Right ventricle myocardium inferior (tissue), 1 donor: ENCODE results near the gene TYW1B. TPM values are rescaled to one million over a fixed set of nuclear protein-coding genes. Genes with fewer than 3 reads are reported as not detected.
A peak's percentile ranks its signal among the peaks of the same experiment; 100 is the strongest.
"Not testable (repeated sequence)": the region's sequence is repeated elsewhere in the genome, so short reads cannot be mapped to it uniquely, and the experiment has no call there.

Source experiments
- ATAC-seq: fragments of 200-7000 bp; cut with Tn5 transposase; one replicate; pipeline ENCODE4 v1.9.1; 2020; ENCODE audit warnings: mild to moderate bottlenecking, moderate library complexity
- DNase-seq: peaks from one replicate; pipeline ENCODE4 v3.0.0; 2021; ENCODE audit errors: missing footprints
- intact Hi-C: fragments of 100-400 bp; cut with DNase I; formaldehyde crosslinking; loops from one replicate; pipeline ENCODE4 v1.11.0; 2022
- long read RNA-seq: library from polyadenylated mRNA; unstranded; transcript quantifications from one replicate; pipeline ENCODE4 v2.0.0, GENCODE V29; 2021
- total RNA-seq: library from RNA; stranded (reverse); fragmentation: NEBNext Ultra II Directional; extraction: Animal tissue kit (Norgen Biotek cat#: 25700); gene quantifications from one replicate; pipeline ENCODE4 v1.2.1, GENCODE V29; 2021
- donor health status: DM: no; HTN: yes; CAD: no; lungs with severe emphysema.

Gene TYW1B
- total RNA-seq, result 3.1 TPM
- long read RNA-seq, partial matches to known transcripts, result 1 of 3 reads
- long read RNA-seq, other reads (novel, unspliced or antisense), result 1 of 3 reads

DNA sequence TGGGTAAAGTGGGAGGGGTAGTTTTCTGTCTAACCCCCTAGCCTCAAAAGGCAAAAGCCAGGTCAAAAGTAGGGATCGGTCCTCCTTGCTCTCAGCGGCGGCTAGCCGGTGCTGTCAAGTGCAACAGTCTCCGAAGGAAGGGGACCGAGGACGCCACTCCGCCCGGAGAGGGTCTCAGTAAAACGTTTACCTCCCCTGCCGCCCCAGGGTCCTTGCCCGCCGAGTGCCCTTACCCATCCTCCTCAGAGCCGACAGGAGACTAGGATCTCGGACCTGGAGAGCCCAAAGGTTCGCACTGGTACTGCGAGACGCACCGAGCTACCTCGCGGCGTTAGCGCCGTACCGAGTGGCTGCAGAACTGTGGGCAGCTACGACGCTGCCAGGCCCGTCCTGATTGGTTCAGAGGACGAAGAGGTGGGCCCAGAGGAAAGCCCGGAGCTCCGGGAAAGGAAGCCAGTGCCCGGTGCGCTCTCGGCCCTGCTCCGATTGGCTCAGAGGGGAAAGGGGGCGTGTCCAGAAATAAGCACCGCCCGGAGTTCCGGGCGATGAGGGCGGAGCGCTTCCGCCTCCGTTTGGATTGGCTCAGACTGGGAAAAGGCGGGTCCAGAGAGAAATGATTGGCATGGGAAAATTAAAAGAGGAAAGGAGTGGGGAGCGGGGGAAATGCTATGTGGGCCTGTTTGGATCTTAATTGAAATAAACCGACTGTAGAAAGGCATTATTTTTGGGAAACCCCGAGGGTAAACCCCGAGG is at the start of gene TYW1B:
TYW1B (minus strand) TSS at position 362 of the 753 bp plus-strand sequence; CDS start at position 237, 125 bp downstream.
- DNase-seq (peak; percentile 98), ATAC-seq (peak; percentile 95)
- intact Hi-C loops, result loop anchor here (2.0 kb wide), 1 partner anchor 51 kb away; no protein-coding TSS in a partner anchor

DNA sequence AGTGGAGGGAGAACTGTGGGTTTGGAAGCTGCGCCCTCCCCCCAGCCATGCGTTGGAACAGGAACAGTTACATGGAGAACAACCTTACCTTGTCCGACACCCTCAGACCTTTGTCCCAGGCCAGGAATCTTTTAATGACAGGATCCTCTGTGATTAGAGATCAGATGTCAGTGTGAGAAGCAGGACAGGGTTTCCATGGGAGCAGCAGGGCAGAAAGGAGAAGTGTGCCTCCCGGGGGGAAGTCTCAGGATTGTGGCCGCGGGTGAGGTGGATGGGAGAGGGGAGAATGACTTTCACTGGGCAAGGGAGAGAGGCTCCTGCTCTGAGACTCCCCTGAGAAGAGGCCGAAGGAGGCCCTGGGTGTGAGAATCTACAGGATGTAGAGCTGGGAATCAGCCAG is 39.6 kb upstream of the TYW1B start:
- DNase-seq, intact Hi-C loops, ATAC-seq: not testable (repeated sequence)

- DNase-seq, intact Hi-C loops, ATAC-seq: not testable (repeated sequence)
Measured at GRCh38 chr7:72858846-72859400, 30.9 kb upstream of the TYW1B start.

DNA sequence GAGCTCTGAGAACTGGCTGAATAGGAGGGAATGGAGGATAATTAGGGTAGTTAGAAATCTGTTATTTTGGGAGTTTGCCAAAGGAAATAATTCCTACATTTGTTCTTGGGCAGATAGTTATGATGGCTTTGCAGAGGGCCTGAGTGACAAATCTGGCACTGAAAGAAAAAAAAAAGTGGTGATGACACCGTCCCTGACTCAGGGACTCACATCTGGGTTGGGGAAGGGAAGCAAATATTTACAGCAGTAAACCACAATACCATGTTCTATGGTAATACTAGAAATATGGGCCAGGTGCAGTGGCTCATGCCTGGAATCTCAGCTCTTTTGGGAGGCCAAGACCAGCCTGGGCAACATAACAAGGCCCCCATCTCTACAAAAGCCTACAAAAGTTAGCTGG is 29.9 kb upstream of the TYW1B start:
- intact Hi-C loops, ATAC-seq, DNase-seq: not testable (repeated sequence)

DNA sequence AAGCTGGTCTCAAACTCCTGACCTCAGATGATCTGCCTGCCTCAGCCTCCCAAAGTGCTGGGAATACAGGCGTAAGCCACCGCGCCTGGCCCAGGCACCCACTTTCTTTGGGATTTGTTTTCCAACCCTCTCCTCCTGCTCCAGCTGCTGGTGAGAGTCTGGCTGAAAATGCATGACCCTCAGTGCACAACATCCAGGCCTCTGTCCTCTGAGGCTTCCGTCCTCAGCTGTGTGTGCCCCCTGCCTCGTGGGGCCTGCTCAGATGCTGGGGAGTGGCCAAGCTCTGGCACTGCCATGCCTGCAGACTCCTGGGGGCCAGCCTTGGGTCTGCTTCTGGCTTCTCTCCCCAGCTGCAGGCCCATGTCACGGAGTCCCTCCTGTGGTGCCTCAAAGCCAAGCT is 27.3 kb upstream of the TYW1B start:
- ATAC-seq, DNase-seq, intact Hi-C loops: not testable (repeated sequence)

- intact Hi-C loops, DNase-seq, ATAC-seq: not testable (repeated sequence)
Measured at GRCh38 chr7:72852937-72853336, 24.9 kb upstream of the TYW1B start.

DNA sequence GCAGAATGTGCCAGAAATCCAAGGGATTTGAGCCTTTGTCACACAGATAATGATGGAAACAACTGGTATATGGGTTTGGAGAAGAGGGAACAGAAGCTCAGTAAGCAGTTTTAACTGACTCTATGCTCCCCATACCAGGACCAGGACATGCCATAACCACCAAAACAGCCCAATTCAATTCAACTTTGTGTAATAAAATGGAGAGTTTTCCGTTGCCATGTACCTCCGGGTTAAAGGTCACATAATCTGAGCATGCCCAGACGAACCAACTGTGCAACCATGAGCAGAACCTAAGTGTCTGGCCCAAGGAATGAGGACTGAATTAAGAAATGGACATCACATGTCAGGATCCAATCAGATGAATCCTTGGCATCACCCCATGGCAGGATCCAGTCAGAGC is 22.7 kb upstream of the TYW1B start:
- DNase-seq, intact Hi-C loops, ATAC-seq: not testable (repeated sequence)

GRCh38 chr7:72844146-72844545 is 16.1 kb upstream of the TYW1B start:
- intact Hi-C loops, ATAC-seq, DNase-seq: not testable (repeated sequence)

DNA sequence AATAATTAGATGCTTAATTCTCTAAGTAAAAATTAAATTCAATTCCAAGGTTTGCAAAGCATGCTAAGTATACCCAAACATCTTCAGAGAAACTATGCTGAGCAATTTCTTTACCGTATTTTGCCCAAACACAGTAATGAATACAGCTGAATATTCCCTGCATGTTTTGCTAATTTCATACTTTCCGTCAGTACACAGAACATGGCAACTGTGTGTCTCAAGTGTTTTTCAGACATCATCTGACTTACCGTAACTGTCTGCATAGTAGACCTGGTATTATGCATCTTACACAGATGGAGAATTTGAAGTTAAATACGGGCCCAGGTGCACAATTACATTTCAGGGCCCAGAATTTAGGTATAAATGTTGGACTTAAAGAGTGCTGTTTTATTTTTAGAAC is 15.2 kb upstream of the TYW1B start:
- intact Hi-C loops, DNase-seq, ATAC-seq: not testable (repeated sequence)

GRCh38 chr7:72840966-72841511 is 13.0 kb upstream of the TYW1B start:
- DNase-seq, intact Hi-C loops, ATAC-seq: not testable (repeated sequence)

DNA sequence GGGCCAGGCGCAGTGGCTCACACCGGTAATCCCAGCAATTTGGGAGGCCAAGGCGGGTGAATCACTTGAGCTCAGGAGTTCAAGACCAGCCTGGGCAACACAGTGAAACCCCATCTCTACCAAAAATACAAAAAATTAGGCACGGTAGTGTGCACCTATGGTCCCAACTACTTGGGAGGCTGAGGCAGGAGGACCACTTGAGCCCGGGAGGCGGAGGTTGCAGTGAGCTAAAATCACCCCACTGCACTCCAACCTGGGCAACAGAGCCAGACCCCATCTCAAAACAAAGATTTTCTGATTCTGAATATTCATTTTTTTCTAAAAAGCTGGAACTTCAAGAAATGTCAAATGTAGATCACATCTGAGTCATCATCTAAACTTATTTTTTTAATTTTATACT is 10.3 kb upstream of the TYW1B start:
- ATAC-seq, intact Hi-C loops: not testable (repeated sequence)

DNA sequence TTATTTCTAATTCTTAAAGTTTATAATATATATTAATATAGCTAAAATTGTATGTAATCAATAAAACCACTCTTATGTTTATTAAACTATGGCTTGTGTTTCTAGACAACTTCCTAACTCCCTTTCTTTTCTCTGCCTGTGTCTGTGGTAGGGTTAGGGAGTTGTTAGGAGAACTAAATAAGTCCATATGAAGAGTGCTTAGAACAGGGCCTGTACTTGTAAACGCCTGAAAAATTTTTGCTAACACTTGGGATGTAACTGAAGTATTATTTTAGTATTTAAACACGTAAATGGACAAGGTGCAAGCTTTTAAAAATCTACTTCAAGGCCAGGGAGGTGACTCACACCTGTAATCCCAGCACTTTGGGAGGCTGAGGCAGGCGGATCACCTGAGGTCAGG is 9.3 kb upstream of the TYW1B start:
- DNase-seq, intact Hi-C loops, ATAC-seq: not testable (repeated sequence)

More for the DNA sequence above, 10.3 kb upstream of the TYW1B start:
- DNase-seq, result not testable (repeated sequence)

- not testable (repeated sequence) for ATAC-seq, DNase-seq
- intact Hi-C loops, result loop anchor here (5.0 kb wide), 1 partner anchor 692 kb away; the partner anchor contains the start of gene BAZ1B
Measured at GRCh38 chr7:72830567-72830966, 2.6 kb upstream of the TYW1B start.

- DNase-seq, result not testable (repeated sequence)
Measured at GRCh38 chr7:72829687-72830354, 1.8 kb upstream of the TYW1B start.

GRCh38 chr7:72829291-72829686 is 1.3 kb upstream of the TYW1B start:
- DNase-seq, result peak; percentile 98
- ATAC-seq, result peak; percentile 86
- intact Hi-C loops, result loop anchor here (2.0 kb wide), 1 partner anchor 50 kb away; no protein-coding TSS in a partner anchor

More at GRCh38 chr7:72829687-72830354, 1.8 kb upstream of the TYW1B start:
- ATAC-seq, result peak; percentile 63
- intact Hi-C loops, result loop anchor here (2.0 to 5.0 kb wide), 2 partner anchors 49 to 692 kb away; partner anchors contain the start of gene BAZ1B

DNA sequence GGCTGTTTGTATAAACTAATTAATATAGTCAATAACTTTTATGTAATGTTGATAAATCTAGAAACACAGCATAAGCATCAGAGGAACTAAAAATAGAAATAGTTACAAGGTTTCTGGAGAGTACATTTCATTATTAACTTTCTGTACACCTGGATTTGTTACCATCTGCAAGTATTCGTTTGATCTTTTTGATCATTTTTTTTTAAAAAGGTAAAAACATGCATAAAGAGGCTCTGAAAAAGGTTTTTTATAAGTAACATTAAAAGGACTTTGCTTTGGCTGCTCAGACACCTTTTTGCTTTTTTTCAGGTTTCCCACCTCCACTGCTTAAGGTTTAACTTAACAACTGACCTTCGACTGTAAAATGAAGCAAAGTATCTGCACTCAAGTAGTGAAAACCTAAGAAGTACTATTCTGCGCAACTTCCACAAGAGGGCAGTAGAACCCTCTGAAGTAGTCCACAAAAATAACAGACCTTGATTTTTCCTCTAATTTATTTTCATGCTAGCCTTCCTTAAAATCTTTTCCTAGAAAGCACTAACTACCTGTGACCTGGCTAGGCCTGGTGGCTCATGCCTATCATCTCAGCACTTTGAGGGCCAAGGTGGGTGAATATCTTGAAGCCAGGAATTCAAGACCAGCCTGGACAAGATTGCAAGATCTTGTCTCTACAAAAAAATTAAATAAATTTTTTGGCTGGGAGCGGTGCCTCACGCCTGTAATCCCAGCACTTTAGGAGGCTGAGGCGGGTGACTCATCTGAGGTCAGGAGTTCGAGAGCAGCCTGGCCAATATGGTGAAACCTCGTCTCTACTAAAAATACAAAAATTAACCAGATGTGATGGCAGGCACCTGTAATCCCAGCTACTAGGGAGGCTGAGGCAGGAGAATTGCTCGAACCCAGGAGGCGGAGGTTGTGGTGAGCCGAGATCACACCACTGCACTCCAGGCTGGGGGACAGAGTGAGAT is 4.0 kb downstream of the TYW1B start:
- intact Hi-C loops, DNase-seq, ATAC-seq: not testable (repeated sequence)

DNA sequence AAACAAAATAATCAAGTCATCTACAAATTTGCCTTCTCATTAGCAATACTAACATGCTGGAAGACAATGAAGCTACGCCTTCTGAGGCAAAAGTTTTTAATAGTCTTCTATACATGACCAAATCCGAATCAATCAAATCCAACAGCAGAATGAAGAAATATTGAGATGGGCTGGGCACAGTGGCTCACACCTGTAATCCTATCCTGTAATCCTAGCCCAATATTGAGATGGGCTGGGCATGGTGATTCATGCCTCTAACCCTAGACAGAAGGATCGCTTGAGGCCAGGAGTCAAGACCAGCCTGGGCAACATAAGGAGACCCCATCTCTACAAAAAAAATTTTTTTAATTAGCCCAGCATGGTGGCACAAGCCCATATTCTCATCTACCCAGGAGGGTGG is 5.5 kb downstream of the TYW1B start:
- intact Hi-C loops, ATAC-seq, DNase-seq: not testable (repeated sequence)
